Measurements from ENCODE around the gene INPP4B. TPM values are rescaled to one million over a fixed set of nuclear protein-coding genes. Genes with fewer than 3 reads are reported as not detected.
A peak's percentile ranks its signal among the peaks of the same experiment; 100 is the strongest.

Gene INPP4B
- total and polyA plus RNA-seq, 3 experiments from 2014 or later = 50.3 to 52.6 (median 52.6) TPM

- peak overlapping the region in 2 of 7 donors; percentile 4 to 47 for H3K4me3 Mint-ChIP-seq
- CTCF ChIA-PET = interaction anchor here (1.1 kb wide), 1 partner anchor 209 kb away, joined by 3 read pairs; no protein-coding TSS in a partner anchor
- peaks cover 4 to 12% (median 10%) of the 10 kb centered on the region in 3 donors for H3K36me3 Mint-ChIP-seq
- H3K4me1 ChIP-seq (ENCODE audit: insufficient read depth, low read length) = peaks cover 69% of the 10 kb centered on the region
- POLR2A ChIA-PET = interaction anchor here (0.7 kb wide), 1 partner anchor 194 kb away, joined by 6 read pairs; no protein-coding TSS in a partner anchor
- no peaks in the 10 kb centered on the region for H3K9me3 Mint-ChIP-seq
- no peaks in the 10 kb centered on the region for H3K36me3 ChIP-seq (ENCODE audit: insufficient read depth, low read length)
- H3K4me3 ChIP-seq (ENCODE audit: low read length) = no peak overlapping the region
- H3K27ac ChIP-seq (ENCODE audit: low read depth, low read length) = no peak overlapping the region
- peaks cover 68 to 90% (median 89%) of the 10 kb centered on the region in 3 donors for H3K4me1 Mint-ChIP-seq
- peak overlapping the region; percentile 68 to 84 (median 78) for H3K27ac Mint-ChIP-seq
- H3K27me3 ChIP-seq (ENCODE audit: insufficient read depth, low read length, poor library complexity, severe bottlenecking) = no peaks in the 10 kb centered on the region
- H3K27me3 Mint-ChIP-seq = no peaks in the 10 kb centered on the region
- H3K9me3 ChIP-seq (ENCODE audit: low read length) = no peaks in the 10 kb centered on the region
- no peak for DNase-seq
These were observed 487.4 kb downstream of the INPP4B start for GRCh38 chr4:142358656-142359055.

DNA sequence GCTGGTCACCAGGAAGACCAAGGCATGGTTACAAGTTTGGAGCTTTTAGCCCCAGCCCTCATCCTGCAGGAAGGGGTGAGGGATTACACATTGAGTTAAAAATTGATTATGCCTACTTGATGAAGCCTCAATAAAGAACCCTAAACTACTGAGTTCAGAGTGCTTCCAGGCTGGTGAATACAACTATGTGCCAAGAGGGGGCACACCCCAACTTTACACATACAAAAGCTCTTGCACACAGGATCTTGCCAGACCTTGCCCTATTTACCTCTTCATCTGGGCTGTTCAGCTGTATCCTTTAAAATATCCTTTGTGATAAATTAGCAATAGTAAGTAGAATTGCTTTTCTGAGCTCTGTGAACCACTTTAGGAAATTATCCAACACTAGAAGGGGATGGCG, 489.3 kb downstream of the INPP4B start:
- Mint-ChIP-seq H3K27me3 (no peaks in the 10 kb centered on the region), H3K9me3 (no peaks in the 10 kb centered on the region), H3K36me3 (peaks cover 0 to under 1% (median under 1%) of the 10 kb centered on the region in 3 donors), H3K4me1 (peaks cover 77 to 96% (median 94%) of the 10 kb centered on the region in 3 donors), H3K4me3 (peak overlapping the region; percentile 10 to 75 (median 64)), H3K27ac (peak overlapping the region; percentile 73 to 99 (median 86))
- H3K27me3 ChIP-seq (ENCODE audit: insufficient read depth, low read length, poor library complexity, severe bottlenecking) = no peaks in the 10 kb centered on the region
- no peak overlapping the region for H3K4me3 ChIP-seq (ENCODE audit: low read length)
- no peak for DNase-seq
- H3K27ac ChIP-seq (ENCODE audit: low read depth, low read length) = no peak overlapping the region
- POLR2A ChIA-PET = interaction anchor here (0.7 to 1.1 kb wide), 2 partner anchors 51 to 60 kb away, joined by 3 read pairs; no protein-coding TSS in a partner anchor
- peaks cover 80% of the 10 kb centered on the region for H3K4me1 ChIP-seq (ENCODE audit: insufficient read depth, low read length)
- H3K9me3 ChIP-seq (ENCODE audit: low read length) = no peaks in the 10 kb centered on the region
- no peaks in the 10 kb centered on the region for H3K36me3 ChIP-seq (ENCODE audit: insufficient read depth, low read length)
- CTCF ChIA-PET = interaction anchor here (0.9 to 6.8 kb wide), 8 partner anchors 10 to 210 kb away, joined by 3 to 64 read pairs (median 5); no protein-coding TSS in a partner anchor

GRCh38 chr4:142356118-142356759, 489.9 kb downstream of the INPP4B start:
- Mint-ChIP-seq H3K4me3 (peak overlapping the region; percentile 10 to 75 (median 64)), H3K27me3 (no peaks in the 10 kb centered on the region)
- peak overlapping the region; percentile 8 for H3K4me3 ChIP-seq (ENCODE audit: low read length)

GRCh38 chr4:142355421-142355930, 490.6 kb downstream of the INPP4B start:
- peaks cover 84% of the 10 kb centered on the region for H3K4me1 ChIP-seq (ENCODE audit: insufficient read depth, low read length)
- no peak overlapping the region for H3K27ac ChIP-seq (ENCODE audit: low read depth, low read length)
- peak overlapping the region; percentile 32 to 85 (median 64) for H3K4me3 Mint-ChIP-seq
- no peak for DNase-seq
- POLR2A ChIA-PET = interaction anchor here (1.1 to 1.3 kb wide), 3 partner anchors 46 to 50 kb away, joined by 3 to 5 read pairs (median 4); no protein-coding TSS in a partner anchor
- H3K9me3 Mint-ChIP-seq = no peaks in the 10 kb centered on the region
- no peaks in the 10 kb centered on the region for H3K27me3 Mint-ChIP-seq
- H3K4me1 Mint-ChIP-seq = peaks cover 80 to 99% (median 98%) of the 10 kb centered on the region in 3 donors
- peak overlapping the region; percentile 8 for H3K4me3 ChIP-seq (ENCODE audit: low read length)
- H3K27ac Mint-ChIP-seq = peak overlapping the region; percentile 73 to 99 (median 88)
- H3K36me3 ChIP-seq (ENCODE audit: insufficient read depth, low read length) = no peaks in the 10 kb centered on the region
- no peaks in the 10 kb centered on the region for H3K9me3 ChIP-seq (ENCODE audit: low read length)
- H3K36me3 Mint-ChIP-seq = no peaks in the 10 kb centered on the region
- CTCF ChIA-PET = interaction anchor here (1.3 to 6.8 kb wide), 11 partner anchors 9 to 365 kb away, joined by 3 to 64 read pairs (median 4); no protein-coding TSS in a partner anchor
- H3K27me3 ChIP-seq (ENCODE audit: insufficient read depth, low read length, poor library complexity, severe bottlenecking) = no peaks in the 10 kb centered on the region

More at GRCh38 chr4:142356118-142356759, 489.9 kb downstream of the INPP4B start:
- CTCF ChIA-PET = interaction anchor here (0.9 to 6.8 kb wide), 12 partner anchors 10 to 364 kb away, joined by 3 to 64 read pairs (median 5); no protein-coding TSS in a partner anchor
- Mint-ChIP-seq H3K36me3 (no peaks in the 10 kb centered on the region), H3K4me1 (peaks cover 78 to 99% (median 98%) of the 10 kb centered on the region in 3 donors), H3K9me3 (no peaks in the 10 kb centered on the region), H3K27ac (peak overlapping the region; percentile 73 to 99 (median 86))
- peaks cover 83% of the 10 kb centered on the region for H3K4me1 ChIP-seq (ENCODE audit: insufficient read depth, low read length)
- POLR2A ChIA-PET = interaction anchor here (0.7 to 1.1 kb wide), 2 partner anchors 51 to 60 kb away, joined by 3 read pairs; no protein-coding TSS in a partner anchor
- DNase-seq = no peak
- H3K27me3 ChIP-seq (ENCODE audit: insufficient read depth, low read length, poor library complexity, severe bottlenecking) = no peaks in the 10 kb centered on the region
- H3K27ac ChIP-seq (ENCODE audit: low read depth, low read length) = no peak overlapping the region
- no peaks in the 10 kb centered on the region for H3K36me3 ChIP-seq (ENCODE audit: insufficient read depth, low read length)
- H3K9me3 ChIP-seq (ENCODE audit: low read length) = no peaks in the 10 kb centered on the region

DNA sequence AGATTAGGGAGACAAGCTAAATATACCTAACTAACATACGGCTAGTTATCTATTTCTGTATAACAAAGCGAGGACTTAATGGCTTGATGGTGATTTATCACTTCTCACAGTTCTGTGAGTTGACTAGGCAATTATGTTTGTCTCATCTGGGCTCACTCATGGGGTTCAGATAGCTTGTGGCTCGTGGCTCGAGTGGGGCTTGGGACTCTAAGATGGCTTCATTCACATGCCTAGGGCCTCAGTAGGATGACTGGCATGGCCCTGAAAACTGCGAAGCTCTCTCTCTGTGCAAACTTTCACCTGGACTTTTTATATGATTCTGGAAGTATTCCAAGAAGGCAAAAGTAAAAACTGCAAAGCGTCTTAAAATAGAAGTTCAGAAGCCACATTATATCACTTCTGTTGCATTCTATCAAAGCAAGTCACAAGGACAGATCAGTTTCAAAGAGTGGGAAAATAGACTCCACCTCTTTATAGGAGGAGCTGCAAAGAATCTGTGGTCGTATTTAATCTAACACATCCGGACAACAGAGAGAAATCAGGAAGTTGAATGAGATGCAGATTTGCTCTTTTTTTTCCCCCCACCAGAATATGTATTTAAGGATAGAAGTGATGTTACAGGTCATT, 491.2 kb downstream of the INPP4B start:
- peak overlapping the region; percentile 73 to 99 (median 86) for H3K27ac Mint-ChIP-seq
- H3K4me1 Mint-ChIP-seq = peaks cover 82 to 99% (median 98%) of the 10 kb centered on the region in 3 donors
- CTCF ChIA-PET = interaction anchor here (0.8 to 6.8 kb wide), 17 partner anchors 10 to 374 kb away, joined by 3 to 64 read pairs (median 4); no protein-coding TSS in a partner anchor
- Histone ChIP-seq H3K4me1 (ENCODE audit: insufficient read depth, low read length) (peaks cover 84% of the 10 kb centered on the region), H3K27ac (ENCODE audit: low read depth, low read length) (no peak overlapping the region), H3K9me3 (ENCODE audit: low read length) (no peaks in the 10 kb centered on the region), H3K36me3 (ENCODE audit: insufficient read depth, low read length) (no peaks in the 10 kb centered on the region), H3K4me3 (ENCODE audit: low read length) (peak overlapping the region; percentile 20), H3K27me3 (ENCODE audit: insufficient read depth, low read length, poor library complexity, severe bottlenecking) (no peaks in the 10 kb centered on the region)
- peak overlapping the region; percentile 32 to 85 (median 64) for H3K4me3 Mint-ChIP-seq
- H3K9me3 Mint-ChIP-seq = no peaks in the 10 kb centered on the region
- no peaks in the 10 kb centered on the region for H3K36me3 Mint-ChIP-seq
- DNase-seq = peak in 2 of 5 donors; percentile 56 to 63
- POLR2A ChIA-PET = interaction anchor here (1.1 to 1.3 kb wide), 3 partner anchors 47 to 51 kb away, joined by 3 to 5 read pairs (median 4); no protein-coding TSS in a partner anchor
- no peaks in the 10 kb centered on the region for H3K27me3 Mint-ChIP-seq

DNA sequence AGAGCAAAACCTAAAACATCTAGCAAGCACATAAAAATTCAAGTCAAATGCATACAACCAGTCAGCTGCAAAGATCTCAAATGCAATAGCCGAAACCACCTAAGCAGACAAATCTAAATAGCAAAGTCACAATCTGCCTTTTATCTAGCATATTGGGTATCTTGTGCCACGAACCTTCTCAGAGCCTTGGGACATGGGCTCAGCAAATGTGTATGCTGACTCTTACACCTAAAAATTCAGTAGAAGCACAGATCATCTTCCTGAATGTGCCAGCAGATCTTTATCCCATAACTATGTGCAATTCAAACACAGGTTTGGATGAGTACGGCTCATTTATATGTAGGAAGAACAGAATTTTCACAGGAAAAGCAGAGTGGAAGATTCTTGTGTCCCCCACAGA, 492.1 kb downstream of the INPP4B start:
- Mint-ChIP-seq H3K27ac (peak overlapping the region in 6 of 8 donors; percentile 38 to 90 (median 83)), H3K9me3 (no peaks in the 10 kb centered on the region), H3K27me3 (no peaks in the 10 kb centered on the region), H3K4me1 (peaks cover 85 to 99% (median 98%) of the 10 kb centered on the region in 3 donors), H3K4me3 (peak overlapping the region in 5 of 7 donors; percentile 10 to 70 (median 41)), H3K36me3 (no peaks in the 10 kb centered on the region)
- Histone ChIP-seq H3K9me3 (ENCODE audit: low read length) (no peaks in the 10 kb centered on the region), H3K27ac (ENCODE audit: low read depth, low read length) (no peak overlapping the region), H3K4me1 (ENCODE audit: insufficient read depth, low read length) (peaks cover 91% of the 10 kb centered on the region), H3K36me3 (ENCODE audit: insufficient read depth, low read length) (no peaks in the 10 kb centered on the region), H3K27me3 (ENCODE audit: insufficient read depth, low read length, poor library complexity, severe bottlenecking) (no peaks in the 10 kb centered on the region), H3K4me3 (ENCODE audit: low read length) (peak overlapping the region; percentile 6)
- ChIA-PET POLR2A (no interaction called here), CTCF (interaction anchor here (0.8 to 6.8 kb wide), 14 partner anchors 10 to 375 kb away, joined by 3 to 64 read pairs (median 4); no protein-coding TSS in a partner anchor)
- DNase-seq = no peak

- no peak overlapping the region for H3K27ac ChIP-seq (ENCODE audit: low read depth, low read length)
- Mint-ChIP-seq H3K27ac (peak overlapping the region in 7 of 8 donors; percentile 21 to 83 (median 56)), H3K4me1 (peaks cover 88 to 99% (median 98%) of the 10 kb centered on the region in 3 donors), H3K36me3 (no peaks in the 10 kb centered on the region), H3K4me3 (peak overlapping the region in 1 of 7 donors; percentile 50), H3K27me3 (no peaks in the 10 kb centered on the region), H3K9me3 (no peaks in the 10 kb centered on the region)
- H3K4me1 ChIP-seq (ENCODE audit: insufficient read depth, low read length) = peaks cover 92% of the 10 kb centered on the region
- ChIA-PET POLR2A (no interaction called here), CTCF (interaction anchor here (1.0 to 6.8 kb wide), 15 partner anchors 9 to 368 kb away, joined by 3 to 64 read pairs (median 6); no protein-coding TSS in a partner anchor)
- no peaks in the 10 kb centered on the region for H3K27me3 ChIP-seq (ENCODE audit: insufficient read depth, low read length, poor library complexity, severe bottlenecking)
- H3K36me3 ChIP-seq (ENCODE audit: insufficient read depth, low read length) = no peaks in the 10 kb centered on the region
- no peak overlapping the region for H3K4me3 ChIP-seq (ENCODE audit: low read length)
- DNase-seq = peak in 2 of 5 donors; percentile 23 to 34
- no peaks in the 10 kb centered on the region for H3K9me3 ChIP-seq (ENCODE audit: low read length)
These were observed 492.9 kb downstream of the INPP4B start for GRCh38 chr4:142353149-142353738.
